Measurements from ENCODE around the gene GDI1.

DNA sequence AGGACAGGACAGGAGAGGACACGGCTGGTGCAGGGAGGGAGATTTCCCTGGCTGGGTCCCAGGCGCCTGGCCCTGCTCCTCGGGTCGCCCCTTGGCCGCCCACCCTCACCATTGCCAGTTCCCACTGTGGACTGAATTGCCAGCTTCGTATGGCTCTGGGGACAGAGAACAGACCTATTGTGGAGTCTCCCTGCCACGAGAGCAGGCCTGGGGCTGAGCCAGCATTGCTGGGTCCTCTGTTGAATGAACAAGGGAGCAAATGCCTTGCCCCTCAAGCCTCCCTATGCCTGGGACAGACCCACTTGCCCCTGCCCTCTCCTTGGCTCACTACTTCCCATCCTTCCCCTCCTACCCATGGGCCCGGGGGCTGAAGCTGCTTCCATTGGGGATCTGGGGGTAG, 25.4 kb downstream of the GDI1 start:
- TF ChIP-seq POLR2AphosphoS5 (IDR thresholded peaks at IDR 0.05; ENCODE audit: borderline replicate concordance, low read depth, low read length) (no peak), EZH2 (IDR thresholded peaks at IDR 0.05) (no peak)

Data from SK-N-MC (cell line).